ENCODE measurements around the gene CD164L2. TPM values are rescaled to one million over a fixed set of nuclear protein-coding genes. Genes with fewer than 3 reads are reported as not detected.

The CD164L2 gene
- total RNA-seq, 1 donor from 2014 or later: 6.8 TPM

GRCh38 chr1:27374362-27375086 lies 8.6 kb downstream of the CD164L2 start, which contains the start of gene FCN3:
TSS of gene FCN3 (minus strand) at chr1:27374824. CDS start at chr1:27374818, 6 bp downstream.
- Histone ChIP-seq H3K9me3 (no peaks in the 10 kb centered on the region), H3K4me3 (peak within 1 kb of the TSS; percentile 47), H3K36me3 (no peaks in the 10 kb centered on the region), H3K27me3 (ENCODE audit: low read depth) (no peaks in the 10 kb centered on the region), H3K27ac (peak within 1 kb of the TSS; percentile 97), H3K4me1 (peaks cover 15% of the 10 kb centered on the region)
- TF ChIP-seq CTCF (IDR thresholded peaks at IDR 0.05): no peak
- ATAC-seq (no peak), DNase-seq (no peak)
- intact Hi-C loops (cut with DNase I): no loop called here

GRCh38 chr1:27372808-27373690 lies 10.1 kb downstream of the CD164L2 start:
- intact Hi-C loops (cut with DNase I): no loop called here
- Histone ChIP-seq H3K27ac (peak overlapping the region; percentile 97), H3K27me3 (ENCODE audit: low read depth) (no peaks in the 10 kb centered on the region), H3K4me3 (peak overlapping the region; percentile 47), H3K36me3 (no peaks in the 10 kb centered on the region), H3K4me1 (peaks cover 29% of the 10 kb centered on the region), H3K9me3 (no peaks in the 10 kb centered on the region)
- no peak for DNase-seq
- no peak for ATAC-seq
- peak; percentile 31 for TF ChIP-seq CTCF (IDR thresholded peaks at IDR 0.05)

- TF ChIP-seq CTCF (IDR thresholded peaks at IDR 0.05): no peak
- peak overlapping the region; percentile 97 for H3K27ac ChIP-seq
- H3K4me3 ChIP-seq: peak overlapping the region; percentile 47
- H3K36me3 ChIP-seq: no peaks in the 10 kb centered on the region
- no peaks in the 10 kb centered on the region for H3K9me3 ChIP-seq
- no peaks in the 10 kb centered on the region for H3K27me3 ChIP-seq (ENCODE audit: low read depth)
- H3K4me1 ChIP-seq: peaks cover 38% of the 10 kb centered on the region
- intact Hi-C loops (cut with DNase I): no loop called here
- no peak for ATAC-seq
- DNase-seq: no peak
Measured at GRCh38 chr1:27372022-27372807, 10.9 kb downstream of the CD164L2 start.

GRCh38 chr1:27368869-27369582 lies 14.1 kb downstream of the CD164L2 start:
- Histone ChIP-seq H3K27me3 (ENCODE audit: low read depth) (no peaks in the 10 kb centered on the region), H3K9me3 (no peaks in the 10 kb centered on the region), H3K4me3 (peak overlapping the region; percentile 47), H3K4me1 (peaks cover 46% of the 10 kb centered on the region), H3K27ac (peak overlapping the region; percentile 97), H3K36me3 (peaks cover 11% of the 10 kb centered on the region)
- ATAC-seq (no peak), DNase-seq (no peak)
- TF ChIP-seq CTCF (IDR thresholded peaks at IDR 0.05): peak; percentile 20
- intact Hi-C loops (cut with DNase I): no loop called here

All from lower lobe of right lung (tissue), 2 donors.